ENCODE measurements around the gene EFEMP1. TPM values are rescaled to one million over a fixed set of nuclear protein-coding genes. Genes with fewer than 3 reads are reported as not detected.

Gene EFEMP1
- total RNA-seq, 1 donor: 1,564 TPM

DNA sequence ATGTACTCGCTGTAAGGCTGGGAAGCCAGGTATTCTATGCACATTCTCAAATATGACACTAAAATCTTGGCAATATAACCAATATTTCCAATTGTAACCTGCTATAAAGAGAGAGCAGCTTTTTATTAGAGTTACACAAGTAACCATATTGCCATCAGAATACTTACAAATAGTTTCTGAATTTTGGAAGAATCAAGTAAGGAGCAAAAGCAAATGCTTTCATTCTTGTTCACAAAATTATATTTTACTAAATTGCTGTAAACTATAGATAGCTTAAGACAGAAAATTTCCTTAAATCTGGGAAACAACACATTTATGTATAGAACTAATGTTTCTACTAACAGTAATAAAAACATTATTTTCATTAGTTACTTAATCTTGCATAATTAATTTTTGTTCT lies 77.2 kb downstream of the EFEMP1 start:
- DNase-seq (ENCODE audit: insufficient read length, low spot score, missing footprints): no peak
- H4K20me1 ChIP-seq (ENCODE audit: insufficient read depth, low read length): no peaks in the 10 kb centered on the region
- H3K9me3 ChIP-seq (ENCODE audit: low read depth, low read length): no peaks in the 10 kb centered on the region
- TF ChIP-seq, protein P1, sequence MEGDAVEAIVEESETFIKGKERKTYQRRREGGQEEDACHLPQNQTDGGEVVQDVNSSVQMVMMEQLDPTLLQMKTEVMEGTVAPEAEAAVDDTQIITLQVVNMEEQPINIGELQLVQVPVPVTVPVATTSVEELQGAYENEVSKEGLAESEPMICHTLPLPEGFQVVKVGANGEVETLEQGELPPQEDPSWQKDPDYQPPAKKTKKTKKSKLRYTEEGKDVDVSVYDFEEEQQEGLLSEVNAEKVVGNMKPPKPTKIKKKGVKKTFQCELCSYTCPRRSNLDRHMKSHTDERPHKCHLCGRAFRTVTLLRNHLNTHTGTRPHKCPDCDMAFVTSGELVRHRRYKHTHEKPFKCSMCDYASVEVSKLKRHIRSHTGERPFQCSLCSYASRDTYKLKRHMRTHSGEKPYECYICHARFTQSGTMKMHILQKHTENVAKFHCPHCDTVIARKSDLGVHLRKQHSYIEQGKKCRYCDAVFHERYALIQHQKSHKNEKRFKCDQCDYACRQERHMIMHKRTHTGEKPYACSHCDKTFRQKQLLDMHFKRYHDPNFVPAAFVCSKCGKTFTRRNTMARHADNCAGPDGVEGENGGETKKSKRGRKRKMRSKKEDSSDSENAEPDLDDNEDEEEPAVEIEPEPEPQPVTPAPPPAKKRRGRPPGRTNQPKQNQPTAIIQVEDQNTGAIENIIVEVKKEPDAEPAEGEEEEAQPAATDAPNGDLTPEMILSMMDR (IDR thresholded peaks at IDR 0.05; ENCODE audit: extremely low read depth, low read depth, low read length): no peak
- H3K4me3 ChIP-seq (ENCODE audit: insufficient read depth, low read length): no peak overlapping the region
- peaks cover 26% of the 10 kb centered on the region for H3K4me1 ChIP-seq (ENCODE audit: insufficient read depth, low read length)
- H3K79me2 ChIP-seq (ENCODE audit: insufficient read depth, low read length): no peaks in the 10 kb centered on the region
- no peak overlapping the region for H3K4me2 ChIP-seq (ENCODE audit: insufficient read depth, low read length)
- H3K36me3 ChIP-seq (ENCODE audit: insufficient read depth, low read length): no peaks in the 10 kb centered on the region
- H2AFZ ChIP-seq (ENCODE audit: low read length): no peak overlapping the region
- H3K27me3 ChIP-seq (ENCODE audit: insufficient read depth, low read length): no peaks in the 10 kb centered on the region
- no peak overlapping the region for H3K27ac ChIP-seq (ENCODE audit: low read depth, low read length)

DNA sequence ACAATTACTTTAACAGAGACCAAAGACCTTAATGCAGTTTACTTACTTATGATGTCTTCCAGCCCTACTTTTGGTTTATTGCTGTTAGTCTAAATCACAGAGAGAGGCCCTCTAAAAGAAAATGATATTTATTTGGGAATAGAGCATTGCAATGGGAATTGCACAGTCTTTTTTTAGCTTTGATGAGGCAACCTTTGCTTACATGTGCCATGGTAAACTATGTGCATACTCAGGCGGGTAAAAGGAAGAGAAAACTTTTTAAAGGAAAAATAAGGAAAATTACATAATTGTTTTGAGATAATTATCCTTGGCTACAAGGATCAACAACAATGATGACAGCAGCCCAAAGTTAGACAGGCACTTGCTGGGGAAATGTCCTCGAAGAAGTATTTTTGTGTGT lies 78.6 kb downstream of the EFEMP1 start:
- no peak for DNase-seq (ENCODE audit: insufficient read length, low spot score, missing footprints)
- no peak overlapping the region for H3K27ac ChIP-seq (ENCODE audit: low read depth, low read length)
- no peaks in the 10 kb centered on the region for H3K9me3 ChIP-seq (ENCODE audit: low read depth, low read length)
- peaks cover 26% of the 10 kb centered on the region for H3K4me1 ChIP-seq (ENCODE audit: insufficient read depth, low read length)
- no peaks in the 10 kb centered on the region for H4K20me1 ChIP-seq (ENCODE audit: insufficient read depth, low read length)
- no peaks in the 10 kb centered on the region for H3K36me3 ChIP-seq (ENCODE audit: insufficient read depth, low read length)
- no peak overlapping the region for H3K4me2 ChIP-seq (ENCODE audit: insufficient read depth, low read length)
- no peak overlapping the region for H2AFZ ChIP-seq (ENCODE audit: low read length)
- no peaks in the 10 kb centered on the region for H3K79me2 ChIP-seq (ENCODE audit: insufficient read depth, low read length)
- TF ChIP-seq, protein P1 (IDR thresholded peaks at IDR 0.05; ENCODE audit: extremely low read depth, low read depth, low read length): no peak
- no peak overlapping the region for H3K4me3 ChIP-seq (ENCODE audit: insufficient read depth, low read length)
- H3K27me3 ChIP-seq (ENCODE audit: insufficient read depth, low read length): no peaks in the 10 kb centered on the region

- Histone ChIP-seq H2AFZ (ENCODE audit: low read length) (no peak overlapping the region), H3K27ac (ENCODE audit: low read depth, low read length) (peak overlapping the region; percentile 86)
Measured at GRCh38 chr2:55843994-55844345, 79.6 kb downstream of the EFEMP1 start.

DNA sequence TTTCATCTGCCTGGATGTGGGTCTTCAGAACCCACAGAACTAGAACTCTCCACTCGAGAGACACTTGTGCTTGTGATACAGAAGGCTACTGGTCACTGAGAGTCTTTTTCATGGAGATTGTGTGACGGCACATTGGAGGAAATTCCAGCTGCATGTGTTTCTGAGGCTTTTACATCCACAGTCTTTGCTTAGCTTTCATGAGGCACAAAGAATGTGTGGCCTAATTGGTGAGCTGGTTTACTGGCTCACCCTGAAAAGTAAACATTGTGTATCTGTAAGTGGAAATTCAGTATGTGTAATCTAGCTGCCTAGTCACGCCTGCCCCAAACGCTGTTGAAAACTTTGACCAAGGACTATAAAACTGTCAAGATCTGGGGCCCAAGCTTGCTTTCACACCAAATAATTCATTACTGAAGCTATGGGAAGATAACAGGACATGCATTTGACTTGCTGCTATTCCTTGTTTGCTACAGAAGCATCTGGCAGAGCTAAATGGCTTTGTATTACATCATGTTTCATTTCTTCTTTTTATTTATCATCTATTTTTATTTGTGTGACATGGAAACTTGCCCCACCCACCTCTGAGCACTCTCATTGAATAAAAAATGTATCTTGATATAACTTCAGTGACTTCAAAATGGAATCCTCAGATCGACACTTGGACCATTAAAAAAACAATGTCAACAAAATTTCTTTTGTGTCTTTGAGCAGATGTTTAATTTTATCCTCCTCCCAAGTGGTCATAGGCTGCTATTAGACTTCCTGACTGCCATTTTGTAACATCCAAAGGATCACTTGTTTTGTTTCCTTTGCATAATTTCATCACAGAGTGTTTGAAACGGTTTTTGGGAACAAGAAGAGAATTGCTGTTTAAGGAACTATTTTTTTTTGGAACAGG lies 80.2 kb downstream of the EFEMP1 start:
- Histone ChIP-seq H2AFZ (ENCODE audit: low read length) (no peak overlapping the region), H3K4me2 (ENCODE audit: insufficient read depth, low read length) (no peak overlapping the region), H3K4me1 (ENCODE audit: insufficient read depth, low read length) (peaks cover 32% of the 10 kb centered on the region), H3K9me3 (ENCODE audit: low read depth, low read length) (no peaks in the 10 kb centered on the region), H4K20me1 (ENCODE audit: insufficient read depth, low read length) (no peaks in the 10 kb centered on the region), H3K36me3 (ENCODE audit: insufficient read depth, low read length) (no peaks in the 10 kb centered on the region), H3K27me3 (ENCODE audit: insufficient read depth, low read length) (no peaks in the 10 kb centered on the region), H3K79me2 (ENCODE audit: insufficient read depth, low read length) (no peaks in the 10 kb centered on the region), H3K4me3 (ENCODE audit: insufficient read depth, low read length) (no peak overlapping the region), H3K27ac (ENCODE audit: low read depth, low read length) (peak overlapping the region; percentile 86)
- peak; percentile 72 for DNase-seq (ENCODE audit: insufficient read length, low spot score, missing footprints)
- TF ChIP-seq, protein P1 (IDR thresholded peaks at IDR 0.05; ENCODE audit: extremely low read depth, low read depth, low read length): no peak

More at GRCh38 chr2:55843994-55844345, 79.6 kb downstream of the EFEMP1 start:
- peak; percentile 49 for DNase-seq (ENCODE audit: insufficient read length, low spot score, missing footprints)
- TF ChIP-seq, protein P1 (IDR thresholded peaks at IDR 0.05; ENCODE audit: extremely low read depth, low read depth, low read length): no peak
- no peak overlapping the region for H3K4me3 ChIP-seq (ENCODE audit: insufficient read depth, low read length)
- no peaks in the 10 kb centered on the region for H3K36me3 ChIP-seq (ENCODE audit: insufficient read depth, low read length)
- H3K27me3 ChIP-seq (ENCODE audit: insufficient read depth, low read length): no peaks in the 10 kb centered on the region
- no peaks in the 10 kb centered on the region for H3K9me3 ChIP-seq (ENCODE audit: low read depth, low read length)
- no peak overlapping the region for H3K4me2 ChIP-seq (ENCODE audit: insufficient read depth, low read length)
- H3K4me1 ChIP-seq (ENCODE audit: insufficient read depth, low read length): peaks cover 32% of the 10 kb centered on the region
- H3K79me2 ChIP-seq (ENCODE audit: insufficient read depth, low read length): no peaks in the 10 kb centered on the region
- H4K20me1 ChIP-seq (ENCODE audit: insufficient read depth, low read length): no peaks in the 10 kb centered on the region
